SHP77 (cell line): Measurements from ENCODE around the gene TRAP1.
"Not testable (repeated sequence)": the region's sequence is repeated elsewhere in the genome, so short reads cannot be mapped to it uniquely, and the experiment has no call there.

Source experiments
- DNase-seq, 2 experiments: peaks; one replicate each; lab custom pipeline; 2025; lab: John Stamatoyannopoulos, UW

Gene TRAP1

GRCh38 chr16:3612510-3613466 is 104.5 kb downstream of the TRAP1 start:
- DNase-seq, result no peak

DNA sequence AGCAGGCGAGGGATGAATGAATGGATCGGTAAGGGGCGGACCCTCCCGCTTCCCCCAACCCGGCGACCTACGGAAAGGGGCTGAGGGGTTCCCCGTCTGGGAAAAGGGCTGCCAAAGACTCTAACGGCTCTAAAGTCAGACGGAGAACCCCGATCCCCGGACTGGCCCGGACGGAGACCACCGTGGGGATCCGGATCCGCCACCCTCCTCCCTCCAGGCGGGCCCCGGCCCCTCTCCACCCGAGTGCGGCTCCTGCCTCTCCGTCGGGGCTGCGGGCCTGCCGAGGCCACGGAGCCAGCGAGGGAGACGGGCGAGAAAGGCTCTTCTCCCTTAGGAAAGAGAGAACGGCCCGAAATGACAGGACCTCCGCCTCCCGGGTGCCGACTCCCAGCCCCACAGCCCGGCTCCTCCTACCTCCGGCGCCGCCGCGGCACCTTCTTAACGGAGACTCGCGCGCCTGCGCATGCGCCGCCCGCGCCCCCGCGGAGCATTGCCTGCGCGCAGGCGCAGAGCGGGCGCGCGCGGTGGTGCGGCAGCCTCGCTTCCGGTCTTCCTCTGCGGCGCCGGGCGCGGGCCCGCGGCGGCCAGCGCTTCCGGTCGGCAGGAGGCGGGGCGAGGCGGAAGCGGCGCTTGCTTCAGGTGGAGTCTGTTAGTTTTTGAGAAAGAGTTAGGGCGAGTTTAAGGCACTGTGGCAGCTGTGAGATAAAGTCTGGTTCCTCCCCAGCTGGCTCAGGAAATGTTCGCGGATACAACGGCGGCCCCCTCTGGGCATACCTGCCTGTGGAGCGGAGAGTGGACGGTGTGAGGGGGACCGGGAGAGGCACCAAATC is 106.0 kb downstream of the TRAP1 start, which contains the start of gene SLX4:
Gene SLX4, minus strand, starts transcription at position 461 of the 830 bp plus-strand sequence. CDS start 2,642 bp downstream, outside the sequence.
- peak; percentile 79 to 93 for DNase-seq

- DNase-seq, result peak in 1 of 2 experiments; percentile 10
Observed at GRCh38 chr16:3610698-3611145, 106.6 kb downstream of the TRAP1 start.

DNA sequence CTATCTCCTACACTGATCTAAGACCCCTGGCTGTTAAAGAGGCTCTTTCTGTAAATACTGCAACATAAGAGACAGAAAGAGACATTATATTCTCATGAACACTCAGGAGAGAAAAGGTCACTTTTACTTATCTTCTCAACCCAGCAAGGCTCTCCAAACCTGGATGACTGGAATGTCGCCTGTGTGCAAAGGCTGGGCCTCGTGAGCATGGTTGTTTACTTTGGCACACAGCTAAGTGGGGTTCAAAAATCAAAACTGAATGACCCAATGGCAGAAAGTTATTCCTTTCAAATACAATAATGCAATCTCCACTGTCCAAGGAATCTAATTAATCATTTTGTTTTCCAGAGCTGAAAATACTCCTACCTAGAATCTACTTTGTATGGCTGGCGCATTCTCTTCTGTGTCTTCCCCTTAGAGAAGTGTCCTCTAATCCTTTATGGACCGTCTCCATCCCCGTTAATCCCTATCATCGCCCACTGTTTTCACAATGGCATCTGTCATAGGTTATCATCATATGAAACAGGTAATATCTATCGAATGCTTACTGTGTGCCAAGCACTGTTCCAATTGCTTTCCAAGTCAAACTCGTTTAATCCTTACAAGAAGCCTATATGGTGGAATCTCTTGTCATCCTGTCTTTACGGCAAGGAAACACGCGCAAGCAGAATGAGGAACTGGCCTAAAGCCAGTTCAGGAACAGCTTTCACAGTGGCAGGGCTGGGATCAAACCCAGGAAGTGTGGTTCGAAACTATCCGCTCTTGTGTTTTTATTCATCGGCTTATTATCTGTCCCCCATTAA is 107.2 kb downstream of the TRAP1 start:
- DNase-seq, result no peak

- DNase-seq, result not testable (repeated sequence)
Observed at GRCh38 chr16:3608976-3609375, 108.3 kb downstream of the TRAP1 start.

GRCh38 chr16:3608069-3608468 is 109.3 kb downstream of the TRAP1 start:
- DNase-seq, result no peak
